Panc1 (cell line): Measurements from ENCODE around the gene NFKBIB.
"Not testable (repeated sequence)": the region's sequence is repeated elsewhere in the genome, so short reads cannot be mapped to it uniquely, and the experiment has no call there.

ENCODE experiments used
- CTCF ChIP-seq: fragments of 450-650 bp; IDR thresholded peaks from 2 replicates; pipeline ENCODE4 v1.5.1; 2017; ENCODE audit warnings: mild to moderate bottlenecking
- POLR2AphosphoS5 ChIP-seq: IDR thresholded peaks from 2 replicates; pipeline ENCODE4 v1.6.1; 2012; ENCODE audit warnings: mild to moderate bottlenecking, low read depth, low read length, moderate library complexity
- SIN3A ChIP-seq: IDR thresholded peaks from 2 replicates; pipeline ENCODE4 v1.6.1; 2012; ENCODE audit warnings: low read depth, mild to moderate bottlenecking, low read length, moderate library complexity, borderline replicate concordance; ENCODE audit not compliant: insufficient read depth
- TCF7L2 ChIP-seq: IDR thresholded peaks from 2 replicates; pipeline ENCODE4 v1.6.1; 2011; ENCODE audit warnings: mild to moderate bottlenecking, low read depth, low read length, inconsistent platforms
- TF ChIP-seq, protein P1 (sequence below), 2 experiments: IDR thresholded peaks; 2 replicates each; pipeline ENCODE4 v1.6.1; 2011 to 2012; ENCODE audit warnings: low read depth in 2 of 2, control low read depth in 1 of 2, low read length in 1 of 2, mild to moderate bottlenecking in 1 of 2, moderate library complexity in 1 of 2; ENCODE audit not compliant: insufficient read depth in 1 of 2

DNA sequence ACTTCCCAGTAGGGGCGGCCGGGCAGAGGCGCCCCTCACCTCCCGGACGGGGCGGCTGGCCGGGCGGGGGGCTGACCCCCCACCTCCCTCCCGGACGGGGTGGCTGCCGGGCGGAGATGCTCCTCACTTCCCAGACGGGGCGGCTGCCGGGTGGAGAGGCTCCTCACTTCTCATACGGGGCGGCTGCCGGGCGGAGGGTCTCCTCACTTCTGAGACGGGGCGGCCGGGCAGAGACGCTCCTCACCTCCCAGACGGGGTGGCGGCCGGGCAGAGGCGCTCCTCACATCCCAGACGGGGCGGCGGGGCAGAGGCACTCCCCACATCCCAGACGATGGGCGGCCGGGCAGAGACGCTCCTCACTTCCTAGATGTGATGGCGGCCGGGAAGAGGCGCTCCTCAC is 44.0 kb upstream of the NFKBIB start:
- not testable (repeated sequence) for TF ChIP-seq POLR2AphosphoS5, CTCF, SIN3A, TCF7L2
- TF ChIP-seq, protein P1, sequence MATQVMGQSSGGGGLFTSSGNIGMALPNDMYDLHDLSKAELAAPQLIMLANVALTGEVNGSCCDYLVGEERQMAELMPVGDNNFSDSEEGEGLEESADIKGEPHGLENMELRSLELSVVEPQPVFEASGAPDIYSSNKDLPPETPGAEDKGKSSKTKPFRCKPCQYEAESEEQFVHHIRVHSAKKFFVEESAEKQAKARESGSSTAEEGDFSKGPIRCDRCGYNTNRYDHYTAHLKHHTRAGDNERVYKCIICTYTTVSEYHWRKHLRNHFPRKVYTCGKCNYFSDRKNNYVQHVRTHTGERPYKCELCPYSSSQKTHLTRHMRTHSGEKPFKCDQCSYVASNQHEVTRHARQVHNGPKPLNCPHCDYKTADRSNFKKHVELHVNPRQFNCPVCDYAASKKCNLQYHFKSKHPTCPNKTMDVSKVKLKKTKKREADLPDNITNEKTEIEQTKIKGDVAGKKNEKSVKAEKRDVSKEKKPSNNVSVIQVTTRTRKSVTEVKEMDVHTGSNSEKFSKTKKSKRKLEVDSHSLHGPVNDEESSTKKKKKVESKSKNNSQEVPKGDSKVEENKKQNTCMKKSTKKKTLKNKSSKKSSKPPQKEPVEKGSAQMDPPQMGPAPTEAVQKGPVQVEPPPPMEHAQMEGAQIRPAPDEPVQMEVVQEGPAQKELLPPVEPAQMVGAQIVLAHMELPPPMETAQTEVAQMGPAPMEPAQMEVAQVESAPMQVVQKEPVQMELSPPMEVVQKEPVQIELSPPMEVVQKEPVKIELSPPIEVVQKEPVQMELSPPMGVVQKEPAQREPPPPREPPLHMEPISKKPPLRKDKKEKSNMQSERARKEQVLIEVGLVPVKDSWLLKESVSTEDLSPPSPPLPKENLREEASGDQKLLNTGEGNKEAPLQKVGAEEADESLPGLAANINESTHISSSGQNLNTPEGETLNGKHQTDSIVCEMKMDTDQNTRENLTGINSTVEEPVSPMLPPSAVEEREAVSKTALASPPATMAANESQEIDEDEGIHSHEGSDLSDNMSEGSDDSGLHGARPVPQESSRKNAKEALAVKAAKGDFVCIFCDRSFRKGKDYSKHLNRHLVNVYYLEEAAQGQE (IDR thresholded peaks at IDR 0.05; ENCODE audit: insufficient read depth in 1 of 2, low read depth in 2 of 2, low read length in 1 of 2) = not testable (repeated sequence)
